HG03066 (cell line): ENCODE results near the gene OR2D2.
"Not testable (repeated sequence)": the region's sequence is repeated elsewhere in the genome, so short reads cannot be mapped to it uniquely, and the experiment has no call there.

Experiments used
- ATAC-seq: cut with Tn5 transposase; IDR thresholded peaks from one replicate; pipeline ENCODE4 v1.9.1; 2021; ENCODE audit warnings: low read depth; ENCODE audit not compliant: unreplicated experiment

OR2D2 gene

GRCh38 chr11:6887711-6888110 lies 4.6 kb downstream of the OR2D2 start:
- ATAC-seq = not testable (repeated sequence)

- ATAC-seq = no peak
Observed at GRCh38 chr11:6882751-6883150, 9.5 kb downstream of the OR2D2 start.

GRCh38 chr11:6876914-6877313 lies 15.4 kb downstream of the OR2D2 start:
- no peak for ATAC-seq

- ATAC-seq = no peak
Observed at GRCh38 chr11:6876325-6876724, 16.0 kb downstream of the OR2D2 start, which contains the start of gene OR10A4. Gene OR10A4 (plus strand): TSS chr11:6876625. CDS start chr11:6876648, 23 bp downstream.

- ATAC-seq = no peak
Observed at GRCh38 chr11:6875761-6876160, 16.5 kb downstream of the OR2D2 start.

GRCh38 chr11:6871278-6871677 lies 21.0 kb downstream of the OR2D2 start:
- no peak for ATAC-seq

- no peak for ATAC-seq
Observed at GRCh38 chr11:6864438-6864837, 27.9 kb downstream of the OR2D2 start.

GRCh38 chr11:6862961-6863360 lies 29.3 kb downstream of the OR2D2 start, which contains the start of gene OR10A2:
Gene OR10A2 (plus strand): TSS chr11:6863057. CDS start chr11:6869755, 6,698 bp downstream.
- no peak for ATAC-seq

GRCh38 chr11:6856871-6857270 lies 35.4 kb downstream of the OR2D2 start:
- ATAC-seq = no peak

- ATAC-seq = no peak
Observed at GRCh38 chr11:6855971-6856541, 36.2 kb downstream of the OR2D2 start.

- not testable (repeated sequence) for ATAC-seq
Observed at GRCh38 chr11:6854801-6855200, 37.5 kb downstream of the OR2D2 start.

GRCh38 chr11:6850526-6850925 lies 41.8 kb downstream of the OR2D2 start:
- no peak for ATAC-seq

- no peak for ATAC-seq
Observed at GRCh38 chr11:6845383-6845782, 46.9 kb downstream of the OR2D2 start, which contains the start of gene OR10A5. Gene OR10A5 (plus strand): TSS chr11:6845683. CDS start chr11:6845683, 0 bp downstream.

- no peak for ATAC-seq
Observed at GRCh38 chr11:6844356-6844755, 47.9 kb downstream of the OR2D2 start.

- no peak for ATAC-seq
Observed at GRCh38 chr11:6843670-6844069, 48.6 kb downstream of the OR2D2 start.

- ATAC-seq = no peak
Observed at GRCh38 chr11:6841694-6842093, 50.6 kb downstream of the OR2D2 start.
